ENCODE results near the gene DNHD1. TPM values are rescaled to one million over a fixed set of nuclear protein-coding genes. Genes with fewer than 3 reads are reported as not detected.

The DNHD1 gene
- total and polyA plus RNA-seq, 9 of the 15 experiments (the other 6 are each of a cell fraction or from before 2014, with no cell fraction given), result 0.82 to 9.7 (median 3.8) TPM

DNA sequence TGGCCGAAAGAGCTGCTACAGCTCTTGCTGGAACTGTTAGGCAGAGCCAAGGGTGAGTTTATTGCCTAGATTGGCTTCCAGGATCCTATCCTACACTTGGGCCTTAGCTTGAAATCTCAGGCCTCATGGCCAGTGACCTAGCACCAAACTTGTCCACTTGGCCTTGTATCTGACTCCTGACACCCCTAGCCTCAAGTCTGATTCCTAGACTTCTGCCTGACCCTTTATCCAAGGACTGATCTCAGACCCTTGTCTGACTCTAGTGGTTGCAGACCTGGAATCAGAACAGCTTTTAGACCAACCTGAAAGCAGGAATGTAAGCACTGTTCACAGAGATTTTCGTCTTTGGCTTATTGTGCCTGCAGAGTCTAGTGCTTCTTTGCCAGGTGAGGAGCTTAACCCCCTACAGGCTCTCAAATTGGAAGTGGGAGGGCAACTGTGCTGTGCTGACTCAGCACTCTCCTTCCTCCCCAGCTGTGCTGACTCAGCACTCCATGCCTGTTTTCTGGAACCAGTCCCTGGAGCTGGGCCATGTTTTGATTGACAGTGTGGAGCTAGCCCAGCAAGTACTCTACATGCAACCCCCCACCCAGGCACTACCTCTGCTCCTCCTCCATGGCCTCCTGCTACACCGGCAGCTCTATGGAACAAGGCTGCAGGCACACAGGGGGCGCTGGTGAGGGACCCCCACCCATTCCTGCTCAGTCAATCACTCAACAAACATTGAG lies 71.3 kb downstream of the DNHD1 start (continued):
- TF ChIP-seq, protein P1, sequence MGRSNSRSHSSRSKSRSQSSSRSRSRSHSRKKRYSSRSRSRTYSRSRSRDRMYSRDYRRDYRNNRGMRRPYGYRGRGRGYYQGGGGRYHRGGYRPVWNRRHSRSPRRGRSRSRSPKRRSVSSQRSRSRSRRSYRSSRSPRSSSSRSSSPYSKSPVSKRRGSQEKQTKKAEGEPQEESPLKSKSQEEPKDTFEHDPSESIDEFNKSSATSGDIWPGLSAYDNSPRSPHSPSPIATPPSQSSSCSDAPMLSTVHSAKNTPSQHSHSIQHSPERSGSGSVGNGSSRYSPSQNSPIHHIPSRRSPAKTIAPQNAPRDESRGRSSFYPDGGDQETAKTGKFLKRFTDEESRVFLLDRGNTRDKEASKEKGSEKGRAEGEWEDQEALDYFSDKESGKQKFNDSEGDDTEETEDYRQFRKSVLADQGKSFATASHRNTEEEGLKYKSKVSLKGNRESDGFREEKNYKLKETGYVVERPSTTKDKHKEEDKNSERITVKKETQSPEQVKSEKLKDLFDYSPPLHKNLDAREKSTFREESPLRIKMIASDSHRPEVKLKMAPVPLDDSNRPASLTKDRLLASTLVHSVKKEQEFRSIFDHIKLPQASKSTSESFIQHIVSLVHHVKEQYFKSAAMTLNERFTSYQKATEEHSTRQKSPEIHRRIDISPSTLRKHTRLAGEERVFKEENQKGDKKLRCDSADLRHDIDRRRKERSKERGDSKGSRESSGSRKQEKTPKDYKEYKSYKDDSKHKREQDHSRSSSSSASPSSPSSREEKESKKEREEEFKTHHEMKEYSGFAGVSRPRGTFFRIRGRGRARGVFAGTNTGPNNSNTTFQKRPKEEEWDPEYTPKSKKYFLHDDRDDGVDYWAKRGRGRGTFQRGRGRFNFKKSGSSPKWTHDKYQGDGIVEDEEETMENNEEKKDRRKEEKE (IDR thresholded peaks at IDR 0.05; ENCODE audit: borderline replicate concordance in 1 of 2, control insufficient read depth in 1 of 2, low read depth in 2 of 2, low read length in 1 of 2), result no peak
- TF ChIP-seq, protein P2, sequence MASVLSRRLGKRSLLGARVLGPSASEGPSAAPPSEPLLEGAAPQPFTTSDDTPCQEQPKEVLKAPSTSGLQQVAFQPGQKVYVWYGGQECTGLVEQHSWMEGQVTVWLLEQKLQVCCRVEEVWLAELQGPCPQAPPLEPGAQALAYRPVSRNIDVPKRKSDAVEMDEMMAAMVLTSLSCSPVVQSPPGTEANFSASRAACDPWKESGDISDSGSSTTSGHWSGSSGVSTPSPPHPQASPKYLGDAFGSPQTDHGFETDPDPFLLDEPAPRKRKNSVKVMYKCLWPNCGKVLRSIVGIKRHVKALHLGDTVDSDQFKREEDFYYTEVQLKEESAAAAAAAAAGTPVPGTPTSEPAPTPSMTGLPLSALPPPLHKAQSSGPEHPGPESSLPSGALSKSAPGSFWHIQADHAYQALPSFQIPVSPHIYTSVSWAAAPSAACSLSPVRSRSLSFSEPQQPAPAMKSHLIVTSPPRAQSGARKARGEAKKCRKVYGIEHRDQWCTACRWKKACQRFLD (CRISPR knock-in tag; IDR thresholded peaks at IDR 0.05), result no peak
- TF ChIP-seq SUPT5H (IDR thresholded peaks at IDR 0.05), result no peak
- no peak for TF ChIP-seq ZBTB1 (CRISPR knock-in tag; IDR thresholded peaks at IDR 0.05; ENCODE audit: borderline replicate concordance, low read depth)
- TF ChIP-seq HNRNPL (IDR thresholded peaks at IDR 0.05; ENCODE audit: low read depth, low read length), result no peak
- no peak for TF ChIP-seq POLR2H (tag; IDR thresholded peaks at IDR 0.05; ENCODE audit: low read depth)
- TF ChIP-seq CCNT2 (IDR thresholded peaks at IDR 0.05; ENCODE audit: borderline replicate concordance, extremely low read depth, insufficient read length, low read depth, low read length), result no peak
- TF ChIP-seq MXI1 (IDR thresholded peaks at IDR 0.05; ENCODE audit: low read depth, low read length), result no peak
- no peak for TF ChIP-seq ZNF174 (CRISPR knock-in tag; IDR thresholded peaks at IDR 0.05)
- TF ChIP-seq ZNF436 (CRISPR knock-in tag; IDR thresholded peaks at IDR 0.05), result no peak
- TF ChIP-seq CBX1 (IDR thresholded peaks at IDR 0.05; ENCODE audit: low read depth), result no peak
- TF ChIP-seq HMGN3 (IDR thresholded peaks at IDR 0.05; ENCODE audit: borderline replicate concordance, extremely low read depth, insufficient read length, low read depth, low read length), result no peak
- TF ChIP-seq, protein P3, sequence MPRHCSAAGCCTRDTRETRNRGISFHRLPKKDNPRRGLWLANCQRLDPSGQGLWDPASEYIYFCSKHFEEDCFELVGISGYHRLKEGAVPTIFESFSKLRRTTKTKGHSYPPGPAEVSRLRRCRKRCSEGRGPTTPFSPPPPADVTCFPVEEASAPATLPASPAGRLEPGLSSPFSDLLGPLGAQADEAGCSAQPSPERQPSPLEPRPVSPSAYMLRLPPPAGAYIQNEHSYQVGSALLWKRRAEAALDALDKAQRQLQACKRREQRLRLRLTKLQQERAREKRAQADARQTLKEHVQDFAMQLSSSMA (CRISPR knock-in tag; IDR thresholded peaks at IDR 0.05), result no peak
- no peak for TF ChIP-seq ASH1L (IDR thresholded peaks at IDR 0.05; ENCODE audit: borderline replicate concordance, low read depth, partially characterized antibody)
- TF ChIP-seq SMC3 (conservative IDR thresholded peaks at IDR 0.05; ENCODE audit: insufficient read depth, low read depth, low read length), result no peak
- TF ChIP-seq MED1 (CRISPR knock-in tag; IDR thresholded peaks at IDR 0.05; ENCODE audit: borderline replicate concordance), result no peak
- TF ChIP-seq, protein P4, sequence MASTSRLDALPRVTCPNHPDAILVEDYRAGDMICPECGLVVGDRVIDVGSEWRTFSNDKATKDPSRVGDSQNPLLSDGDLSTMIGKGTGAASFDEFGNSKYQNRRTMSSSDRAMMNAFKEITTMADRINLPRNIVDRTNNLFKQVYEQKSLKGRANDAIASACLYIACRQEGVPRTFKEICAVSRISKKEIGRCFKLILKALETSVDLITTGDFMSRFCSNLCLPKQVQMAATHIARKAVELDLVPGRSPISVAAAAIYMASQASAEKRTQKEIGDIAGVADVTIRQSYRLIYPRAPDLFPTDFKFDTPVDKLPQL (IDR thresholded peaks at IDR 0.05; ENCODE audit: extremely low read depth, insufficient read length), result no peak
- TF ChIP-seq RFX1 (IDR thresholded peaks at IDR 0.05), result no peak
- no peak for TF ChIP-seq ZNF583 (CRISPR knock-in tag; IDR thresholded peaks at IDR 0.05)
- TF ChIP-seq ZNF77 (CRISPR knock-in tag; IDR thresholded peaks at IDR 0.05), result no peak
- no peak for TF ChIP-seq STAG1 (CRISPR knock-in tag; IDR thresholded peaks at IDR 0.05; ENCODE audit: borderline replicate concordance)
